SK-N-SH (cell line): ENCODE results near the gene SMPD2.

Experiments used
- ELF1 ChIP-seq: IDR thresholded peaks from 2 replicates; pipeline ENCODE4 v1.4.0; 2012
- FOXJ3 ChIP-seq: sonication (generic); formaldehyde crosslinking; IDR thresholded peaks from 2 replicates; pipeline ENCODE4 v1.5.1; 2020; ENCODE audit warnings: mild to moderate bottlenecking, missing genetic modification reagents
- GATA2 ChIP-seq: sonication (generic); formaldehyde crosslinking; IDR thresholded peaks from 2 replicates; pipeline ENCODE4 v1.5.0; 2020; ENCODE audit warnings: mild to moderate bottlenecking, missing genetic modification reagents
- MXI1 ChIP-seq: IDR thresholded peaks from 2 replicates; pipeline ENCODE4 v1.6.1; 2012; ENCODE audit warnings: mild to moderate bottlenecking, low read depth, low read length, improper control_type of control experiment
- POLR2AphosphoS5 ChIP-seq: IDR thresholded peaks from 2 replicates; pipeline ENCODE4 v1.6.1; 2012; ENCODE audit warnings: low read depth, low read length
- RCOR1 ChIP-seq: fragments of 150-350 bp; IDR thresholded peaks from 2 replicates; pipeline ENCODE4 v1.6.1; 2017; ENCODE audit warnings: antibody characterized with exemption, low read length
- RFX5 ChIP-seq: IDR thresholded peaks from 2 replicates; pipeline ENCODE4 v1.6.1; 2012; ENCODE audit warnings: mild to moderate bottlenecking, improper control_type of control experiment, low read length
- SIN3A ChIP-seq: IDR thresholded peaks from 2 replicates; pipeline ENCODE4 v1.6.1; 2012; ENCODE audit warnings: low read depth, mild to moderate bottlenecking, low read length, moderate library complexity, borderline replicate concordance
- TF ChIP-seq, protein P1 (sequence below): fragments of 200-600 bp; sonication (generic); IDR thresholded peaks from 2 replicates; pipeline ENCODE4 v1.6.1; 2017; ENCODE audit warnings: antibody characterized with exemption, mild to moderate bottlenecking, moderate library complexity
- TF ChIP-seq, protein P2 (sequence below): IDR thresholded peaks from 2 replicates; pipeline ENCODE4 v1.4.0; 2012; ENCODE audit warnings: low read depth

DNA sequence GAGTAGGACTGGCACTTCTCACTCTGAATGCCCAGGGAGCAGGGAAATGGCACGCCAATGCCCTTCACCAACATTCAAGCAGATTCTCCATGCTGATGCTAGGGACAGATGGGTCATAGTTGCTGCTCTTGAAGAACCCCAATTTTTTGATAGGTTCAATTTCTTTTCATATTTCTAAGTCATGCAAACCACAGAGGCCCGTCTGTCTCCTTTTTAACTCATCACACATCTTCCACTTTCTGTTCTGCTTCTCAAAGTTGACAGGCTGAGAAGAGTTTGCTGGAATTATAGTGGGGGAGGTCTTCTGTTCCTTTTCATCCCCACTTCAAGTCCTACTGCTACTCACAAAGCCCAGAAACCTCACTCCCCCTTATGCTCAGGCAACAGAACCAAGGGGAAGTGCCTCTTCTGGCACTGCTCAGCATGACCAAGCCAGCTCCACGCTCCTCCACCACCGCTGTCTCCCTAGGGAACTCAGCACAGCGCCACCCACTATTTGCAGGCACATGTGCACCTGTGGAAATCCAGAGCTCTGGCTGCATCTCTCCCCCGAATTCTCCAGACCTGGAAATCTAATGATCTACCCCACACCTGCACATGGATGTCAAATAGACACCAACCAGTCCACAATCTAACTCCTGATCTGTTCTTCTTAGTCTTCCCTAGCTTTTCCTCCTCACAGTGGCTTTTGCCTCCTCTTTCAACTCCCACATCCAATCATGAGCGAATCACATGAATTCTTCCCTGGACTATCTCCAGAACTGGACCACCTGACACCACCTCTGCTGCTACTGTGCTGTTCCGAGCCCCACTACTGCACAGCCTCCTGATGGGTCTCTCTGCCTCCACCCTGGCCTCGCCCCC is 31.8 kb downstream of the SMPD2 start:
- TF ChIP-seq FOXJ3 (CRISPR knock-in tag) (no peak), MXI1 (no peak), RCOR1 (no peak), ELF1 (no peak), POLR2AphosphoS5 (no peak), SIN3A (no peak), GATA2 (no peak), RFX5 (no peak)
- TF ChIP-seq, protein P1, sequence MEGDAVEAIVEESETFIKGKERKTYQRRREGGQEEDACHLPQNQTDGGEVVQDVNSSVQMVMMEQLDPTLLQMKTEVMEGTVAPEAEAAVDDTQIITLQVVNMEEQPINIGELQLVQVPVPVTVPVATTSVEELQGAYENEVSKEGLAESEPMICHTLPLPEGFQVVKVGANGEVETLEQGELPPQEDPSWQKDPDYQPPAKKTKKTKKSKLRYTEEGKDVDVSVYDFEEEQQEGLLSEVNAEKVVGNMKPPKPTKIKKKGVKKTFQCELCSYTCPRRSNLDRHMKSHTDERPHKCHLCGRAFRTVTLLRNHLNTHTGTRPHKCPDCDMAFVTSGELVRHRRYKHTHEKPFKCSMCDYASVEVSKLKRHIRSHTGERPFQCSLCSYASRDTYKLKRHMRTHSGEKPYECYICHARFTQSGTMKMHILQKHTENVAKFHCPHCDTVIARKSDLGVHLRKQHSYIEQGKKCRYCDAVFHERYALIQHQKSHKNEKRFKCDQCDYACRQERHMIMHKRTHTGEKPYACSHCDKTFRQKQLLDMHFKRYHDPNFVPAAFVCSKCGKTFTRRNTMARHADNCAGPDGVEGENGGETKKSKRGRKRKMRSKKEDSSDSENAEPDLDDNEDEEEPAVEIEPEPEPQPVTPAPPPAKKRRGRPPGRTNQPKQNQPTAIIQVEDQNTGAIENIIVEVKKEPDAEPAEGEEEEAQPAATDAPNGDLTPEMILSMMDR = no peak
- TF ChIP-seq, protein P2, sequence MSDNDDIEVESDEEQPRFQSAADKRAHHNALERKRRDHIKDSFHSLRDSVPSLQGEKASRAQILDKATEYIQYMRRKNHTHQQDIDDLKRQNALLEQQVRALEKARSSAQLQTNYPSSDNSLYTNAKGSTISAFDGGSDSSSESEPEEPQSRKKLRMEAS = no peak
